HG03139 (cell line): ENCODE measurements around the gene APIP.
"Not testable (repeated sequence)": the region's sequence is repeated elsewhere in the genome, so short reads cannot be mapped to it uniquely, and the experiment has no call there.

Experiments used
- ATAC-seq: cut with Tn5 transposase; IDR thresholded peaks from one replicate; pipeline ENCODE4 v1.9.1; 2021; ENCODE audit not compliant: unreplicated experiment

Gene APIP

GRCh38 chr11:34926101-34926830, 10.1 kb upstream of the APIP start:
- ATAC-seq: no peak

DNA sequence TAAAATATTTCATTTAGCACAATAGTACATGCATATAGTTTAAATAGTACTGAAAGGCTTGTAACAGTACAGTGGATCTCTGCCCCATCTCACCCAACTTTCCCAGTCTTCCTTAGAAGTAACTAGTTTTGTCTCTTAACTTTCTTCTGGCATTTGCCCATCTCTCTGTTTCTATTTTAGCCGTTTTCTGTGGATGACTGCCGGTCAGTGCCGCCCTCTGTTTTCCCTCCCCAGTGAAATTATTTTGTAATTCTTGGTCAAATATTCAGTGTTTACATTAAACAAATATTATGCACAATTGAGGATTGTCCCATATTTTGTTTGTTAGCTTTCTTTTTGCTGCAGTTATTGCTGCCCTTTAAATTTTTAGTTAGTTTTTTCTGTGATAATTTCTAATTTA, 8.5 kb upstream of the APIP start:
- ATAC-seq: no peak

GRCh38 chr11:34921156-34921555, 5.0 kb upstream of the APIP start:
- ATAC-seq: no peak

- ATAC-seq: peak; percentile 20
Observed at GRCh38 chr11:34916843-34917770, 928 bp upstream of the APIP start.

GRCh38 chr11:34915136-34916014, 804 bp downstream of the APIP start:
- ATAC-seq: peak; percentile 4

- ATAC-seq: not testable (repeated sequence)
Observed at GRCh38 chr11:34913556-34913955, 2.6 kb downstream of the APIP start.

DNA sequence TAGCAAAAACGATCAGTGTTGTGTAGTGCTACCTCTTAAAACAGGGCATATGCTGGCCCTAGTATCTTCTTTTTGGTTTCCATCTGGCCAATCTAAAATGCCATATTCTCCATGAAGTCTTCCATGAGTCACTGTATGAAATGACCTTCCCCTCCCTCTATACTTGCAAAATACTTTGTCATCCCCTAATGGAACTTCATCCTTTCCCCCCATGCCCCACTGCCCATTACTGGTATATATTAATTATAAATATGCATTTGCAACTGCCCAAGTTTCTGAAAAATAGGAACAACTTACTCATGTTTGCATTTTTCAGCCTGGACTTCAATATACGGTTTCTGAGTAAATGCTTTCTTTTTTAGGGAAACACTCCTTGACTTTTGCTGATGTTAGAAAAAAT, 4.5 kb downstream of the APIP start:
- ATAC-seq: no peak

DNA sequence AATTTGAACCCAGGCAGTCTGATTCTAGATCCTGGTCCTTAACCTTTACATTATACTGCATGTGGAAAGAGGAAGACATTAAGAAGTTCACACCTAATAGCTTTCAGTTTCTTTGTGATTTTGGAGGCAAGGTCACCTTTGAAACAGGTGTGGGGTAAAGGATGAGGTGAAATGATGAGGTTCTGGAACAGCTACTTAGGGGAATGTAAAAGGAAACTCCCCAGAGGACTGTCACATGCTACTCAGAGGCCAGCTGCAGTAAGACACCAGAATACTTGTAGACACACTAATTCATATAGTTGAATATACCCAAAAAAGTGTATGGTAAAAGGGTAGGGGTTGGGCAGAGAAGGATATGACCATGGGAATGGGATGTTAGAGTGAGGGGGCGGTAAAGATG, 5.4 kb downstream of the APIP start:
- ATAC-seq: no peak

- no peak for ATAC-seq
Observed at GRCh38 chr11:34909955-34910354, 6.2 kb downstream of the APIP start.

- ATAC-seq: no peak
Observed at GRCh38 chr11:34909415-34909814, 6.8 kb downstream of the APIP start.

GRCh38 chr11:34907934-34908593, 8.1 kb downstream of the APIP start:
- ATAC-seq: no peak

DNA sequence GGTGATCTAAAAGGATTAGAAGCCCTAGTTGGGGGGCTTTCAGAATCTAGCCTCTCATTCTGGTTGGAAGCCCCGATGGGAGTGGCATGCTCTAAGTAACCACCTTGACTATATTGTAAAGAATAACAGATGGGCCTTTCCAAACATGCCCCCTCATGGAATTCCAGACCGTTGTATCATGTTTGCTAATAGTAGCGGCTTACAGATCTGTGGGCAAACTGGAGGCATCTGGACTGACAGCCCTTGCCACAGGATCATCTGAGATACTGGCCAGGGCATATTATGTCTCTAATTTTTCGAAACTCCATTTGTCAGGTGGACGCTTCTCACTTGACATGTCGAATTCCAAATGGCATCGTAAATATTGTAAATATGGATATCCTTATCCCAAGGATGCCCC, 10.5 kb downstream of the APIP start:
- no peak for ATAC-seq

GRCh38 chr11:34904421-34904955, 11.7 kb downstream of the APIP start:
- ATAC-seq: no peak

DNA sequence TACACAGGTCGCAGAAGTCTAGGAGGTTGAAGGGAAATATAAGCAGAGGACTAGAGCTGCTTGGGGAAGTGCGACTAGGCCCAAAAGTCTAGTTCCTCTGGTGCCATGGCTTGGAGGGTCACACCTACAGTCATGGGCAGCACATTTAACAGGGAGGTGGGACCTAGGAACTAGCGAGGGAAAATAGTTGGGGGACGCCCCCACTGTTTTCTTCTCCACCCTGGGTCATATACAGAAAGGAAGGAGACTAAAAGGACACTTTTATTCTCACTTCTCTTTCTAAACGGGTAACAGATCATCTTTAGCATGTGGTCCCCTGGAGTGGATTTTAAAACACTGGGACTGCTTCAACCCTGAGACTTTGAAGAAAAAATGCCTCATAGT, 16.6 kb downstream of the APIP start:
- no peak for ATAC-seq

DNA sequence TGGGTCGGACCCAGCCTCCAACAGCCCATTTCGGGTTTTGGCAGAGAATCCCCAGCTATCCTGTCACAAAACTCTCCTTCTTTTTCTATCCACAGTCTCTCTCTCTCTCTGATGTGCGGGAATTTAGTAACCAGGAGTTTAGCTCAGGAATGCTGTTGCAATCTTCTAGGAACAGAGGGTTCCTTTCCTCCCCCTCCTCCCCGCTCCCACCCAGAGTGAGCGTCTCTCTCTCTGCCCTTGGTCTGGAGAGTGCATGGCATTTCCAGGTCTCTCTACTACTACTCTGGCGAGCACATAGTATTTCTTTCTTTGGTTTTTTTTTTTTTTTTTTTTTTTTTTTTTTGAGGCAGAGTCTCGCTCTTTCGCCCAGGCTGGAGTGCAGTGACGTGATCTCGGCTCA, 17.7 kb downstream of the APIP start:
- ATAC-seq: no peak

DNA sequence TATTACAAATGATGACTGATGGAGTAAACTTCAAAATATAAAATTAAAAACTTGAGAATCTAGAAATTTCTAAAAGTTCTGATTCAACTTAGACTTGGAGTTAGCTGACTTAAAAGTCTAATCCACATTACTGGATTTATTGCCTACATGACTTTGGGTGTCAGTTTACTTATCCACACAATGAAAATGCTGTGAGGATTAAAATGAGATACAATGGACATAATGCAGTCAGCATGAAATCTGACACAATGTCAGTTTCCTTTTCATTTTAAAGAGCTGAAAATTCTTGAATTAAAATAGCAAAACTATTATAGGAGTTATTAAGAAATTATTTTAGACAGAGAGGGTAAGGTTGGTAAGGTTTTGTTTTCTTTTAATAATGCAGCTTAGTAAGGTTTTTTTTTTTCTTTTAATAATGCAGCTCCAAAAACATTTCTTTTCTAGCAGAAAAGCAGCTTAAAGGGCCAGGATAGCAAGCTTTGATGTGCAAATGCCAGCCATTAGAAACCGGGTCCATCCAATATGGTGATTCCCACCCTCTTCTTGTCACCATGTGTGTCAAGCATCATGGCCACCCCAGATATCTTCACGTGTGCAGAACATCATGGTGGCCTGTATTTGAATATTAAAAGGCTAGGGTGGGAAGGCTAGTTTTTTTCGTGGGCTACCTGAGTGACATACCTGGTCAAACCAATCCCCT, 18.9 kb downstream of the APIP start:
- ATAC-seq: no peak

DNA sequence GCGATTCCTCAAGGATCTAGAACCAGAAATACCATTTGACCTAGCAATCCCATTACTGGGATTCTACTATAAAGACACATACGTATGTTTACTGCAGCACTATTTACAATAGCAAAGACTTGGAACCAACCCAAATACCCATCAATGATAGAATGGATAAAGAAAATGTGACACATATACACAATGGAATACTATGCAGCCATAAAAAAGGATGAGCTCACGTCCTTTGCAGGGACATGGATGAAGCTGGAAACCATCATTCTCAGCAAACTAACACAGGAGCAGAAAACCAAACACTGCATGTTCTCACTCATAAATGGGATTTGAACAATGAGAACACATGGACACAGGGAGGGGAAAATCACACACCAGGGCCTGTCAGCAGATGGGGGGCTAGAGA, 20.0 kb downstream of the APIP start:
- not testable (repeated sequence) for ATAC-seq

GRCh38 chr11:34893416-34893815, 22.8 kb downstream of the APIP start:
- ATAC-seq: no peak

DNA sequence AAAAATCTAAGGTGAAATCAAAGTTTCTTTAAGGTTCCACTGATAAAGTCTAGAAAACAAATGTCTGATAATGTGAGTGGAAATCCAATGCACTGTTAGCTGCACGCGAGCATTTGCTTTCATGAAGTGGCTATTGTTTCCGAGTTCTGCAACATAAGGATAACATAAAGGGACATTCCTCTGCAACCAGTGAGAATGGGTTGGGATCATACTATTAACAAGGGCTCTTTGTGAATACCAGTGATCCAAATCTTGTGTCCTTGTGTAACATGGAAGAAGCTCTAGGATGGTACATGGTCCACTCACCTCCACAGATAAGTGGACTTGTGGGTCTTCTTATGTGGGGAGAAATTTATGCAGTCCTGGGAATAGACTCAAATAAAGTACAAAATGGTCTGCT, 24.6 kb downstream of the APIP start:
- ATAC-seq: no peak

- ATAC-seq: no peak
Observed at GRCh38 chr11:34890812-34891211, 25.4 kb downstream of the APIP start.
